ENCODE results near the gene ERC2. TPM values are rescaled to one million over a fixed set of nuclear protein-coding genes. Genes with fewer than 3 reads are reported as not detected.

ERC2 gene
- total RNA-seq, 1 donor from 2014 or later, result 48.3 TPM

DNA sequence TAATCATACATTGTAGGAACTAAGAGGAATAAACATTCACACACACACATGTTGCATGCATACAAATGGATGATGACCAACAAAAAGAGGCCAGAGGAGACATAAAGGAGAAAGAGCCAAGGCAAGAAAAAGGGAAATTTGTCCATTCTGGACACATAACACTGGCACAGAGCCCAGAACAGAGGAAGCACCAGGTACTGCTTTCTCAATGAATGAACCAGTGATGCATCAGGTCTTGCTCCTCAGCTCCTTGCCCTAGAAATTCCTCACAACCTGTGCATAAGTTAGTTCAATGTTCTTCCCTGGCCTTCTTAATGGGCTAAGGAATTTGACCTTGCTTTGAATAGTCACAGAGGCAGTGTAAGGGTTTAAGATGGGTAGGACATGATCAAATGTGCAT, 270.3 kb downstream of the ERC2 start:
- Mint-ChIP-seq H3K9me3 (ENCODE audit: unreplicated experiment) (no peaks in the 10 kb centered on the region), H3K4me1 (ENCODE audit: low read depth, unreplicated experiment) (peaks cover 1% of the 10 kb centered on the region), H3K36me3 (ENCODE audit: unreplicated experiment) (no peaks in the 10 kb centered on the region), H3K4me3 (ENCODE audit: unreplicated experiment) (no peak overlapping the region), H3K27me3 (ENCODE audit: unreplicated experiment) (no peaks in the 10 kb centered on the region), H3K27ac (ENCODE audit: unreplicated experiment) (no peak overlapping the region)
- TF ChIP-seq, protein P1, sequence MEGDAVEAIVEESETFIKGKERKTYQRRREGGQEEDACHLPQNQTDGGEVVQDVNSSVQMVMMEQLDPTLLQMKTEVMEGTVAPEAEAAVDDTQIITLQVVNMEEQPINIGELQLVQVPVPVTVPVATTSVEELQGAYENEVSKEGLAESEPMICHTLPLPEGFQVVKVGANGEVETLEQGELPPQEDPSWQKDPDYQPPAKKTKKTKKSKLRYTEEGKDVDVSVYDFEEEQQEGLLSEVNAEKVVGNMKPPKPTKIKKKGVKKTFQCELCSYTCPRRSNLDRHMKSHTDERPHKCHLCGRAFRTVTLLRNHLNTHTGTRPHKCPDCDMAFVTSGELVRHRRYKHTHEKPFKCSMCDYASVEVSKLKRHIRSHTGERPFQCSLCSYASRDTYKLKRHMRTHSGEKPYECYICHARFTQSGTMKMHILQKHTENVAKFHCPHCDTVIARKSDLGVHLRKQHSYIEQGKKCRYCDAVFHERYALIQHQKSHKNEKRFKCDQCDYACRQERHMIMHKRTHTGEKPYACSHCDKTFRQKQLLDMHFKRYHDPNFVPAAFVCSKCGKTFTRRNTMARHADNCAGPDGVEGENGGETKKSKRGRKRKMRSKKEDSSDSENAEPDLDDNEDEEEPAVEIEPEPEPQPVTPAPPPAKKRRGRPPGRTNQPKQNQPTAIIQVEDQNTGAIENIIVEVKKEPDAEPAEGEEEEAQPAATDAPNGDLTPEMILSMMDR (IDR thresholded peaks at IDR 0.05; ENCODE audit: partially characterized antibody, unreplicated experiment), result no peak
- no peak for DNase-seq

DNA sequence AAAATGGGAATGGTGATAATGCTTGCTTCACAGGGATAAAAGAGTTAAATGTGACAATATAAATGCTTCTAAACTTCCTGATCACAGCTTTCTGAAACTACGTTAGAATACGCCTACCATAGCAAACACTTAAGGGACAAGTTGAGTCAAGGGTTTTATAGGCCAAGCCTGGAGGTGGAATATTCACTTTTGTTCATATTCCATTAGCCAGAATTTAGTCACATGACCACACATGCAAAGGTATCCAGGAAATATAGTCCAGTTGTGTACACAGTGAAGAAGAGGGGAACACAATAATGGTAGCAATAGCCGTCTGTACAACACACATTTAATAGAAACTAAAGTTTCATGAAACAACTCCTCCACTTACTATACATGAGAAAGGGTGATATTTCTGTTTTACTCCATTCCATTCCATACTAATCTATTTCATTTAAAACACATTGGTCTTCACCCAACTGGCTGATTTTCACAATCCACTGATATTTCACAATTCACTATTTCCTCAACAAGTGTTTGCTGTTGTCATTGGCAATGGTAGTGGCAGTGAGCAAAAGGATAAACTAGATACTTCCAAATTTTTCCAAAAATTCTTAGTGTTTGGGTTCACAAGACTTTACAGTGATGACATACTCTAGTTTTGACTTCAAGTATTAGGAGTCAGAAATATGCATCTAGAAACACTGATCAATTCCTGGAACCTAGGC, 270.9 kb downstream of the ERC2 start:
- no peak for DNase-seq
- Mint-ChIP-seq H3K4me1 (ENCODE audit: low read depth, unreplicated experiment) (peaks cover 1% of the 10 kb centered on the region), H3K27me3 (ENCODE audit: unreplicated experiment) (no peaks in the 10 kb centered on the region), H3K27ac (ENCODE audit: unreplicated experiment) (no peak overlapping the region), H3K9me3 (ENCODE audit: unreplicated experiment) (no peaks in the 10 kb centered on the region), H3K4me3 (ENCODE audit: unreplicated experiment) (no peak overlapping the region), H3K36me3 (ENCODE audit: unreplicated experiment) (no peaks in the 10 kb centered on the region)
- TF ChIP-seq, protein P1 (IDR thresholded peaks at IDR 0.05; ENCODE audit: partially characterized antibody, unreplicated experiment), result no peak

DNA sequence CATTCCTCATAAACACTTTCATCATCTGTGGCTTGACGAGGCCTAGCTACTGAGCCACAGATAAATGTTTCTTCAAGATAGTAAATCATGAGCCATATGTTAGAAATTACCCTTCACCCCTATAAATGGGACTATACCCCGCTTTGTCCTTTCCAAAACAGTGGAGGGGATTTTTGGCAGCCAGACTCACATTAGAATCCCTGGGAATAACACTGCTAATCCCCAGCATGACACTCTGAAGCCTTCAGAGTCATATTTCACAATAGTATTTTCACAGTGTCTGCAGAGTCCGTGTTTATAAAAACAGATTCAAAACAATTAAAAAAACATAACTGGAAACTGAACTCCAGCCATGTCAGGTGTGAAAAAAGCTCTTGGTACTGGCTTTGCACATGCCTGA, 271.6 kb downstream of the ERC2 start:
- Mint-ChIP-seq H3K27ac (ENCODE audit: unreplicated experiment) (no peak overlapping the region), H3K27me3 (ENCODE audit: unreplicated experiment) (no peaks in the 10 kb centered on the region), H3K4me1 (ENCODE audit: low read depth, unreplicated experiment) (peaks cover 1% of the 10 kb centered on the region), H3K36me3 (ENCODE audit: unreplicated experiment) (no peaks in the 10 kb centered on the region), H3K9me3 (ENCODE audit: unreplicated experiment) (no peaks in the 10 kb centered on the region), H3K4me3 (ENCODE audit: unreplicated experiment) (no peak overlapping the region)
- no peak for DNase-seq
- TF ChIP-seq, protein P1 (IDR thresholded peaks at IDR 0.05; ENCODE audit: partially characterized antibody, unreplicated experiment), result no peak

- Mint-ChIP-seq H3K27me3 (ENCODE audit: unreplicated experiment) (peaks cover 1% of the 10 kb centered on the region), H3K4me3 (ENCODE audit: unreplicated experiment) (no peak overlapping the region), H3K27ac (ENCODE audit: unreplicated experiment) (no peak overlapping the region)
These were observed 274.7 kb downstream of the ERC2 start for GRCh38 chr3:56193519-56193918.

GRCh38 chr3:56192001-56192400, 276.3 kb downstream of the ERC2 start:
- Mint-ChIP-seq H3K4me1 (ENCODE audit: low read depth, unreplicated experiment) (peaks cover 3% of the 10 kb centered on the region), H3K4me3 (ENCODE audit: unreplicated experiment) (no peak overlapping the region), H3K36me3 (ENCODE audit: unreplicated experiment) (no peaks in the 10 kb centered on the region), H3K9me3 (ENCODE audit: unreplicated experiment) (no peaks in the 10 kb centered on the region), H3K27me3 (ENCODE audit: unreplicated experiment) (peaks cover 1% of the 10 kb centered on the region), H3K27ac (ENCODE audit: unreplicated experiment) (no peak overlapping the region)
- TF ChIP-seq, protein P1 (IDR thresholded peaks at IDR 0.05; ENCODE audit: partially characterized antibody, unreplicated experiment), result no peak
- DNase-seq, result no peak

More at GRCh38 chr3:56193519-56193918, 274.7 kb downstream of the ERC2 start:
- H3K36me3 Mint-ChIP-seq (ENCODE audit: unreplicated experiment), result no peaks in the 10 kb centered on the region
- H3K9me3 Mint-ChIP-seq (ENCODE audit: unreplicated experiment), result no peaks in the 10 kb centered on the region
- peaks cover 3% of the 10 kb centered on the region for H3K4me1 Mint-ChIP-seq (ENCODE audit: low read depth, unreplicated experiment)
- TF ChIP-seq, protein P1 (IDR thresholded peaks at IDR 0.05; ENCODE audit: partially characterized antibody, unreplicated experiment), result no peak
- DNase-seq, result no peak
